MM.1S (cell line): ENCODE data around the gene CD244.

Experiments used
- CTCF ChIP-seq: fragments of 300-600 bp; sonication (generic); IDR thresholded peaks from 2 replicates; pipeline ENCODE4 v1.5.1; 2016; ENCODE audit warnings: antibody characterized with exemption, low read length, mixed read lengths
- EZH2 ChIP-seq: fragments of 300-600 bp; sonication (generic); optimal IDR thresholded peaks from 2 replicates; pipeline ENCODE3; 2017; ENCODE audit warnings: low read depth, mild to moderate bottlenecking, antibody characterized with exemption, low read length, mixed read lengths
- EZH2phosphoT487 ChIP-seq: fragments of 300-600 bp; sonication (generic); IDR thresholded peaks from 2 replicates; pipeline ENCODE4 v1.6.1; 2018; ENCODE audit warnings: antibody characterized with exemption, low read length

GRCh38 chr1:160879056-160879455 is 16.4 kb upstream of the CD244 start:
- TF ChIP-seq CTCF = no peak
- TF ChIP-seq EZH2 = no peak
- no peak for TF ChIP-seq EZH2phosphoT487
